GM23338 (cell line): ENCODE data around the gene ENOX1. TPM values are rescaled to one million over a fixed set of nuclear protein-coding genes. Genes with fewer than 3 reads are reported as not detected.

Experiments used
- ATAC-seq: fragments of 200-7000 bp; cut with Tn5 transposase; 3 replicates; pipeline ENCODE4 v1.9.1; 2020
- DNase-seq: peaks from one replicate; pipeline ENCODE4 v3.0.0-alpha.2; 2015; ENCODE audit warnings: low spot score
- H2AFZ ChIP-seq: fragments of 200-600 bp; sonication (generic); 2 replicates; pipeline ENCODE4 v1.8.0; 2016; ENCODE audit warnings: antibody characterized with exemption, mild to moderate bottlenecking, moderate library complexity
- H3F3A ChIP-seq: fragments of 200-600 bp; sonication (generic); replicated peaks from 2 replicates; pipeline ENCODE4 v1.8.0; 2017; ENCODE audit warnings: antibody characterized with exemption, mixed run types, low read depth
- H3K27ac ChIP-seq: fragments of 200-600 bp; sonication (generic); 2 replicates; pipeline ENCODE4 v1.6.1; 2016; ENCODE audit warnings: low read depth
- H3K27me3 ChIP-seq: fragments of 200-600 bp; sonication (generic); 2 replicates; pipeline ENCODE4 v1.8.0; 2016; ENCODE audit warnings: mild to moderate bottlenecking, mixed run types, moderate library complexity; ENCODE audit not compliant: insufficient read depth
- H3K36me3 ChIP-seq: fragments of 200-600 bp; sonication (generic); 2 replicates; pipeline ENCODE4 v1.8.0; 2016; ENCODE audit warnings: mild to moderate bottlenecking; ENCODE audit not compliant: insufficient read depth
- H3K4me1 ChIP-seq: fragments of 200-600 bp; sonication (generic); 2 replicates; pipeline ENCODE4 v1.8.0; 2016; ENCODE audit warnings: mild to moderate bottlenecking, moderate library complexity; ENCODE audit not compliant: insufficient read depth
- H3K4me2 ChIP-seq: fragments of 200-600 bp; sonication (generic); 2 replicates; pipeline ENCODE4 v1.7.1; 2017; ENCODE audit warnings: mixed run types
- H3K4me3 ChIP-seq: fragments of 200-600 bp; sonication (generic); 2 replicates; pipeline ENCODE4 v1.6.1; 2016; ENCODE audit warnings: mixed run types
- H3K79me2 ChIP-seq: fragments of 200-600 bp; sonication (generic); replicated peaks from 2 replicates; pipeline ENCODE4 v1.8.0; 2017; ENCODE audit warnings: mild to moderate bottlenecking; ENCODE audit not compliant: insufficient read depth
- H3K9me2 ChIP-seq: fragments of 200-600 bp; sonication (generic); 2 replicates; pipeline ENCODE4 v1.8.0; 2017; ENCODE audit not compliant: insufficient read depth
- H4K20me1 ChIP-seq: fragments of 200-600 bp; sonication (generic); replicated peaks from 2 replicates; pipeline ENCODE4 v1.8.0; 2017; ENCODE audit warnings: mild to moderate bottlenecking; ENCODE audit not compliant: insufficient read depth
- H3K27ac Mint-ChIP-seq: 2 replicates; pipeline ENCODE4 v1.8.0; 2020; ENCODE audit warnings: inconsistent platforms, mild to moderate bottlenecking, moderate library complexity, mixed read lengths
- H3K27me3 Mint-ChIP-seq: 3 replicates; pipeline ENCODE4 v1.8.0; 2022; ENCODE audit warnings: low read depth, mild to moderate bottlenecking, moderate library complexity, mixed read lengths, inconsistent platforms; ENCODE audit not compliant: insufficient read depth, poor library complexity
- H3K36me3 Mint-ChIP-seq: 3 replicates; pipeline ENCODE4 v1.8.0; 2021; ENCODE audit warnings: low read depth, mild to moderate bottlenecking, inconsistent platforms, moderate library complexity, mixed read lengths
- H3K4me1 Mint-ChIP-seq: 3 replicates; pipeline ENCODE4 v1.8.0; 2020; ENCODE audit warnings: mild to moderate bottlenecking, inconsistent platforms, mixed read lengths
- H3K4me3 Mint-ChIP-seq: 3 replicates; pipeline ENCODE4 v1.8.0; 2021; ENCODE audit warnings: moderate library complexity, mild to moderate bottlenecking, inconsistent platforms, mixed read lengths
- H3K9me3 Mint-ChIP-seq: 3 replicates; pipeline ENCODE4 v1.8.0; 2020; ENCODE audit warnings: moderate library complexity, mild to moderate bottlenecking, inconsistent platforms, mixed read lengths
- CREB1 ChIP-seq: fragments of 250-450 bp; sonication (Bioruptor Pico); IDR thresholded peaks from 2 replicates; pipeline ENCODE4 v1.5.0; 2020; ENCODE audit warnings: low read depth, mild to moderate bottlenecking, moderate library complexity
- CTCF ChIP-seq, 2 experiments: fragments of 200-600 bp in 1 of 2; sonication (generic) in 1 of 2; conservative IDR thresholded peaks; 2 replicates each; pipeline versions ENCODE4 v1.5.1 to v1.6.1; 2016 to 2017; ENCODE audit warnings: antibody characterized with exemption in 2 of 2, low read depth in 2 of 2, mild to moderate bottlenecking in 2 of 2, moderate library complexity in 1 of 2
- ETS1 ChIP-seq: IDR thresholded peaks from 2 replicates; pipeline ENCODE4 v1.6.1; 2016; ENCODE audit warnings: antibody characterized with exemption
- EZH2 ChIP-seq: fragments of 200-600 bp; sonication (generic); IDR thresholded peaks from one replicate; pipeline ENCODE4 v1.8.0; 2017; ENCODE audit warnings: antibody characterized with exemption, mild to moderate bottlenecking, low read depth; ENCODE audit not compliant: unreplicated experiment
- NANOG ChIP-seq: IDR thresholded peaks from 2 replicates; pipeline ENCODE4 v1.6.1; 2016; ENCODE audit warnings: antibody characterized with exemption, borderline replicate concordance
- POLR2AphosphoS5 ChIP-seq: IDR thresholded peaks from 2 replicates; pipeline ENCODE4 v1.6.1; 2016; ENCODE audit warnings: antibody characterized with exemption, low read depth
- STAT1 ChIP-seq: IDR thresholded peaks from one replicate; pipeline ENCODE4 v1.6.1; 2016; ENCODE audit warnings: antibody characterized with exemption; ENCODE audit not compliant: unreplicated experiment
- ZNF114 ChIP-seq: fragments of 250-450 bp; sonication (Bioruptor Pico); IDR thresholded peaks from 2 replicates; pipeline ENCODE4 v1.5.0; 2020; ENCODE audit warnings: mild to moderate bottlenecking, moderate library complexity
- ZNF462 ChIP-seq: fragments of 250-450 bp; sonication (Bioruptor Pico); IDR thresholded peaks from 2 replicates; pipeline ENCODE4 v1.5.0; 2020; ENCODE audit warnings: mild to moderate bottlenecking, moderate library complexity
- polyA plus RNA-seq: library from polyadenylated mRNA; unstranded; fragments of >200 nt; fragmentation: Nextera tagmentation; extraction: Ambion mirVana; gene quantifications from 2 replicates; pipeline ENCODE4 v1.2.1, GENCODE V29; 2016
- total RNA-seq: library from RNA; depleted of rRNA; stranded (reverse); fragments of >200 nt; shearing (Covaris generic); gene quantifications from 2 replicates; pipeline ENCODE4 v1.2.3, GENCODE V29; 2014

Gene ENOX1
- total and polyA plus RNA-seq, 2 experiments from 2014 or later = 0.66 to 0.81 TPM

- TF ChIP-seq CTCF (conservative IDR thresholded peaks at IDR 0.05; ENCODE audit: low read depth in 2 of 2) (no peak), NANOG (no peak), ETS1 (no peak)
- Histone ChIP-seq H3K9me2 (no peaks in the 10 kb centered on the region; the same call in 1 of the 2 replicates), H3K4me3 (no peak overlapping the region), H3K27me3 (no peaks in the 10 kb centered on the region), H3K4me1 (no peaks in the 10 kb centered on the region), H3K27ac (no peak overlapping the region), H4K20me1 (no peaks in the 10 kb centered on the region), H3K4me2 (no peak overlapping the region), H3K79me2 (no peaks in the 10 kb centered on the region), H3F3A (no peaks in the 10 kb centered on the region), H2AFZ (no peak overlapping the region), H3K36me3 (no peaks in the 10 kb centered on the region)
- Mint-ChIP-seq H3K27ac (no peak overlapping the region), H3K4me1 (0 out of 3 replicates have a peak, but pooled peaks cover 2% of the 10 kb centered on the region), H3K4me3 (no peak overlapping the region), H3K27me3 (no peaks in the 10 kb centered on the region), H3K9me3 (no peaks in the 10 kb centered on the region), H3K36me3 (no peaks in the 10 kb centered on the region)
- DNase-seq (no peak), ATAC-seq (no peak)
Observed at GRCh38 chr13:43516401-43516833, 270.4 kb downstream of the ENOX1 start.

GRCh38 chr13:43515531-43515930 lies 271.2 kb downstream of the ENOX1 start:
- H3K36me3 Mint-ChIP-seq = no peaks in the 10 kb centered on the region
- TF ChIP-seq ETS1 = no peak
- TF ChIP-seq CREB1 (CRISPR knock-in tag) = no peak
- no peak for TF ChIP-seq CTCF (conservative IDR thresholded peaks at IDR 0.05; ENCODE audit: low read depth in 2 of 2)
- no peak for TF ChIP-seq STAT1
- TF ChIP-seq ZNF114 = no peak
- no peak for TF ChIP-seq EZH2
- TF ChIP-seq ZNF462 = no peak
- no peak for TF ChIP-seq POLR2AphosphoS5

More at GRCh38 chr13:43515531-43515930, 271.2 kb downstream of the ENOX1 start:
- Mint-ChIP-seq H3K27me3 (no peaks in the 10 kb centered on the region), H3K27ac (no peak overlapping the region), H3K4me1 (0 out of 3 replicates have a peak, but pooled peaks cover 2% of the 10 kb centered on the region), H3K9me3 (no peaks in the 10 kb centered on the region), H3K4me3 (no peak overlapping the region)
- H3K9me2 ChIP-seq = no peaks in the 10 kb centered on the region; the same call in 1 of the 2 replicates
- no peak overlapping the region for H2AFZ ChIP-seq
- no peaks in the 10 kb centered on the region for H3K4me1 ChIP-seq
- no peak overlapping the region for H3K4me3 ChIP-seq
- ATAC-seq = no peak
- no peaks in the 10 kb centered on the region for H3K27me3 ChIP-seq
- no peak for DNase-seq
- H3K27ac ChIP-seq = no peak overlapping the region
- no peaks in the 10 kb centered on the region for H3K79me2 ChIP-seq
- H4K20me1 ChIP-seq = no peaks in the 10 kb centered on the region
- no peaks in the 10 kb centered on the region for H3F3A ChIP-seq
- H3K4me2 ChIP-seq = no peak overlapping the region
- no peaks in the 10 kb centered on the region for H3K36me3 ChIP-seq
